H1 (cell line): Measurements from ENCODE around the gene ZNF584. TPM values are rescaled to one million over a fixed set of nuclear protein-coding genes. Genes with fewer than 3 reads are reported as not detected.

Source experiments
- GTF2F1 ChIP-seq: IDR thresholded peaks from 2 replicates; pipeline ENCODE4 v1.6.1; 2012; ENCODE audit warnings: low read depth, low read length, improper control_type of control experiment, borderline replicate concordance
- HDAC2 ChIP-seq, 2 experiments: fragments of 300-600 bp in 1 of 2; sonication (generic) in 1 of 2; IDR thresholded peaks; 2 replicates each; pipeline ENCODE4 v1.6.1; 2011 to 2012; ENCODE audit warnings: low read depth in 2 of 2, low read length in 2 of 2, mild to moderate bottlenecking in 2 of 2, moderate library complexity in 2 of 2, borderline replicate concordance in 1 of 2, inconsistent platforms in 1 of 2
- POLR2AphosphoS5 ChIP-seq: IDR thresholded peaks from 2 replicates; pipeline ENCODE4 v1.6.1; 2011; ENCODE audit warnings: low read depth, low read length
- SIRT6 ChIP-seq: IDR thresholded peaks from one replicate; pipeline ENCODE4 v1.7.1; 2012; ENCODE audit warnings: low read length, inconsistent platforms
- SP1 ChIP-seq: IDR thresholded peaks from 2 replicates; pipeline ENCODE4 v1.6.1; 2011; ENCODE audit warnings: low read depth, low read length
- SP2 ChIP-seq: IDR thresholded peaks from 2 replicates; pipeline ENCODE4 v1.6.1; 2012; ENCODE audit warnings: mild to moderate bottlenecking, low read length, inconsistent platforms
- polyA plus RNA-seq, 7 experiments: library from polyadenylated mRNA; depleted of rRNA in 3 of 7; stranded (reverse) in 5 of 7; unstranded in 2 of 7; fragments of >200 nt in 5 of 7; fragments of 200-250 nt in 2 of 7; gene quantifications; 1 replicate in 5 of 7; 2 replicates in 1 of 7; 4 replicates in 1 of 7; pipeline versions ENCODE4 v1.2.1 to v1.2.3, GENCODE V29; 2011 to 2013; ENCODE audit warnings: missing spikeins in 2 of 7, mixed read lengths in 2 of 7
- total RNA-seq: library from RNA; stranded (reverse); fragmentation: NEBNext Ultra II Directional; extraction: Animal tissue kit (Norgen Biotek cat#: 25700); gene quantifications from 2 replicates; pipeline ENCODE4 v1.2.1, GENCODE V29; 2021
- TF ChIP-seq, protein P1 (sequence below): fragments of 300-600 bp; sonication (generic); IDR thresholded peaks from 2 replicates; pipeline ENCODE4 v1.7.1; 2012; ENCODE audit warnings: low read length, moderate library complexity, mild to moderate bottlenecking, inconsistent platforms; ENCODE audit not compliant: insufficient replicate concordance

The ZNF584 gene
- total and polyA plus RNA-seq, 2 of the 8 experiments (the other 6 are each of a cell fraction or from before 2014, with no cell fraction given) = 2.5 to 5.2 TPM

- TF ChIP-seq HDAC2 (IDR thresholded peaks at IDR 0.05; ENCODE audit: borderline replicate concordance in 1 of 2, low read depth in 2 of 2, low read length in 2 of 2) (peak; percentile 67 to 86; a peak in 2 of 4 replicates), POLR2AphosphoS5 (peak; percentile 85), SP2 (peak; percentile 81), SP1 (peak; percentile 98), SIRT6 (no peak), GTF2F1 (peak; percentile 59; the same call in 1 of the 2 replicates)
- TF ChIP-seq, protein P1, sequence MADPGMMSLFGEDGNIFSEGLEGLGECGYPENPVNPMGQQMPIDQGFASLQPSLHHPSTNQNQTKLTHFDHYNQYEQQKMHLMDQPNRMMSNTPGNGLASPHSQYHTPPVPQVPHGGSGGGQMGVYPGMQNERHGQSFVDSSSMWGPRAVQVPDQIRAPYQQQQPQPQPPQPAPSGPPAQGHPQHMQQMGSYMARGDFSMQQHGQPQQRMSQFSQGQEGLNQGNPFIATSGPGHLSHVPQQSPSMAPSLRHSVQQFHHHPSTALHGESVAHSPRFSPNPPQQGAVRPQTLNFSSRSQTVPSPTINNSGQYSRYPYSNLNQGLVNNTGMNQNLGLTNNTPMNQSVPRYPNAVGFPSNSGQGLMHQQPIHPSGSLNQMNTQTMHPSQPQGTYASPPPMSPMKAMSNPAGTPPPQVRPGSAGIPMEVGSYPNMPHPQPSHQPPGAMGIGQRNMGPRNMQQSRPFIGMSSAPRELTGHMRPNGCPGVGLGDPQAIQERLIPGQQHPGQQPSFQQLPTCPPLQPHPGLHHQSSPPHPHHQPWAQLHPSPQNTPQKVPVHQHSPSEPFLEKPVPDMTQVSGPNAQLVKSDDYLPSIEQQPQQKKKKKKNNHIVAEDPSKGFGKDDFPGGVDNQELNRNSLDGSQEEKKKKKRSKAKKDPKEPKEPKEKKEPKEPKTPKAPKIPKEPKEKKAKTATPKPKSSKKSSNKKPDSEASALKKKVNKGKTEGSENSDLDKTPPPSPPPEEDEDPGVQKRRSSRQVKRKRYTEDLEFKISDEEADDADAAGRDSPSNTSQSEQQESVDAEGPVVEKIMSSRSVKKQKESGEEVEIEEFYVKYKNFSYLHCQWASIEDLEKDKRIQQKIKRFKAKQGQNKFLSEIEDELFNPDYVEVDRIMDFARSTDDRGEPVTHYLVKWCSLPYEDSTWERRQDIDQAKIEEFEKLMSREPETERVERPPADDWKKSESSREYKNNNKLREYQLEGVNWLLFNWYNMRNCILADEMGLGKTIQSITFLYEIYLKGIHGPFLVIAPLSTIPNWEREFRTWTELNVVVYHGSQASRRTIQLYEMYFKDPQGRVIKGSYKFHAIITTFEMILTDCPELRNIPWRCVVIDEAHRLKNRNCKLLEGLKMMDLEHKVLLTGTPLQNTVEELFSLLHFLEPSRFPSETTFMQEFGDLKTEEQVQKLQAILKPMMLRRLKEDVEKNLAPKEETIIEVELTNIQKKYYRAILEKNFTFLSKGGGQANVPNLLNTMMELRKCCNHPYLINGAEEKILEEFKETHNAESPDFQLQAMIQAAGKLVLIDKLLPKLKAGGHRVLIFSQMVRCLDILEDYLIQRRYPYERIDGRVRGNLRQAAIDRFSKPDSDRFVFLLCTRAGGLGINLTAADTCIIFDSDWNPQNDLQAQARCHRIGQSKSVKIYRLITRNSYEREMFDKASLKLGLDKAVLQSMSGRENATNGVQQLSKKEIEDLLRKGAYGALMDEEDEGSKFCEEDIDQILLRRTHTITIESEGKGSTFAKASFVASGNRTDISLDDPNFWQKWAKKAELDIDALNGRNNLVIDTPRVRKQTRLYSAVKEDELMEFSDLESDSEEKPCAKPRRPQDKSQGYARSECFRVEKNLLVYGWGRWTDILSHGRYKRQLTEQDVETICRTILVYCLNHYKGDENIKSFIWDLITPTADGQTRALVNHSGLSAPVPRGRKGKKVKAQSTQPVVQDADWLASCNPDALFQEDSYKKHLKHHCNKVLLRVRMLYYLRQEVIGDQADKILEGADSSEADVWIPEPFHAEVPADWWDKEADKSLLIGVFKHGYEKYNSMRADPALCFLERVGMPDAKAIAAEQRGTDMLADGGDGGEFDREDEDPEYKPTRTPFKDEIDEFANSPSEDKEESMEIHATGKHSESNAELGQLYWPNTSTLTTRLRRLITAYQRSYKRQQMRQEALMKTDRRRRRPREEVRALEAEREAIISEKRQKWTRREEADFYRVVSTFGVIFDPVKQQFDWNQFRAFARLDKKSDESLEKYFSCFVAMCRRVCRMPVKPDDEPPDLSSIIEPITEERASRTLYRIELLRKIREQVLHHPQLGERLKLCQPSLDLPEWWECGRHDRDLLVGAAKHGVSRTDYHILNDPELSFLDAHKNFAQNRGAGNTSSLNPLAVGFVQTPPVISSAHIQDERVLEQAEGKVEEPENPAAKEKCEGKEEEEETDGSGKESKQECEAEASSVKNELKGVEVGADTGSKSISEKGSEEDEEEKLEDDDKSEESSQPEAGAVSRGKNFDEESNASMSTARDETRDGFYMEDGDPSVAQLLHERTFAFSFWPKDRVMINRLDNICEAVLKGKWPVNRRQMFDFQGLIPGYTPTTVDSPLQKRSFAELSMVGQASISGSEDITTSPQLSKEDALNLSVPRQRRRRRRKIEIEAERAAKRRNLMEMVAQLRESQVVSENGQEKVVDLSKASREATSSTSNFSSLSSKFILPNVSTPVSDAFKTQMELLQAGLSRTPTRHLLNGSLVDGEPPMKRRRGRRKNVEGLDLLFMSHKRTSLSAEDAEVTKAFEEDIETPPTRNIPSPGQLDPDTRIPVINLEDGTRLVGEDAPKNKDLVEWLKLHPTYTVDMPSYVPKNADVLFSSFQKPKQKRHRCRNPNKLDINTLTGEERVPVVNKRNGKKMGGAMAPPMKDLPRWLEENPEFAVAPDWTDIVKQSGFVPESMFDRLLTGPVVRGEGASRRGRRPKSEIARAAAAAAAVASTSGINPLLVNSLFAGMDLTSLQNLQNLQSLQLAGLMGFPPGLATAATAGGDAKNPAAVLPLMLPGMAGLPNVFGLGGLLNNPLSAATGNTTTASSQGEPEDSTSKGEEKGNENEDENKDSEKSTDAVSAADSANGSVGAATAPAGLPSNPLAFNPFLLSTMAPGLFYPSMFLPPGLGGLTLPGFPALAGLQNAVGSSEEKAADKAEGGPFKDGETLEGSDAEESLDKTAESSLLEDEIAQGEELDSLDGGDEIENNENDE = no peak
Observed at GRCh38 chr19:58380662-58381459, 27.6 kb upstream of the ZNF584 start, which contains the start of gene ZNF837 (continued).
